Measurements from ENCODE around the gene FARP2. TPM values are rescaled to one million over a fixed set of nuclear protein-coding genes. Genes with fewer than 3 reads are reported as not detected.
"Not testable (repeated sequence)": the region's sequence is repeated elsewhere in the genome, so short reads cannot be mapped to it uniquely, and the experiment has no call there.

FARP2 gene
- total RNA-seq, 1 donor from 2014 or later = 65.0 TPM

- Histone ChIP-seq H3K4me3 (ENCODE audit: insufficient read depth, low read depth, low read length) (no peak overlapping the region), H3K9ac (ENCODE audit: low read length) (no peak overlapping the region), H3K4me2 (ENCODE audit: low read length) (no peak overlapping the region), H3K4me1 (ENCODE audit: insufficient read depth, low read length) (no peaks in the 10 kb centered on the region), H3K79me2 (ENCODE audit: insufficient read depth, low read length) (no peaks in the 10 kb centered on the region), H3K9me3 (ENCODE audit: insufficient read depth, low read depth, low read length) (no peaks in the 10 kb centered on the region), H2AFZ (ENCODE audit: low read depth, low read length) (no peak overlapping the region), H4K20me1 (ENCODE audit: insufficient read depth, low read length) (no peaks in the 10 kb centered on the region), H3K27me3 (ENCODE audit: insufficient read depth, low read length) (no peaks in the 10 kb centered on the region), H3K27ac (ENCODE audit: low read depth, low read length) (no peak overlapping the region), H3K36me3 (ENCODE audit: insufficient read depth, low read length) (no peaks in the 10 kb centered on the region)
- H3K27ac Mint-ChIP-seq (ENCODE audit: unreplicated experiment) = no peak overlapping the region
- H3K9me3 Mint-ChIP-seq (ENCODE audit: unreplicated experiment) = peaks cover 9% of the 10 kb centered on the region
- no peak for TF ChIP-seq EZH2 (IDR thresholded peaks at IDR 0.05; ENCODE audit: insufficient read depth, low read length)
- TF ChIP-seq, protein P1, sequence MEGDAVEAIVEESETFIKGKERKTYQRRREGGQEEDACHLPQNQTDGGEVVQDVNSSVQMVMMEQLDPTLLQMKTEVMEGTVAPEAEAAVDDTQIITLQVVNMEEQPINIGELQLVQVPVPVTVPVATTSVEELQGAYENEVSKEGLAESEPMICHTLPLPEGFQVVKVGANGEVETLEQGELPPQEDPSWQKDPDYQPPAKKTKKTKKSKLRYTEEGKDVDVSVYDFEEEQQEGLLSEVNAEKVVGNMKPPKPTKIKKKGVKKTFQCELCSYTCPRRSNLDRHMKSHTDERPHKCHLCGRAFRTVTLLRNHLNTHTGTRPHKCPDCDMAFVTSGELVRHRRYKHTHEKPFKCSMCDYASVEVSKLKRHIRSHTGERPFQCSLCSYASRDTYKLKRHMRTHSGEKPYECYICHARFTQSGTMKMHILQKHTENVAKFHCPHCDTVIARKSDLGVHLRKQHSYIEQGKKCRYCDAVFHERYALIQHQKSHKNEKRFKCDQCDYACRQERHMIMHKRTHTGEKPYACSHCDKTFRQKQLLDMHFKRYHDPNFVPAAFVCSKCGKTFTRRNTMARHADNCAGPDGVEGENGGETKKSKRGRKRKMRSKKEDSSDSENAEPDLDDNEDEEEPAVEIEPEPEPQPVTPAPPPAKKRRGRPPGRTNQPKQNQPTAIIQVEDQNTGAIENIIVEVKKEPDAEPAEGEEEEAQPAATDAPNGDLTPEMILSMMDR (IDR thresholded peaks at IDR 0.05; ENCODE audit: insufficient read depth, low read depth, low read length) = no peak
- peaks cover 33% of the 10 kb centered on the region for H3K36me3 Mint-ChIP-seq (ENCODE audit: low read depth, unreplicated experiment)
- peaks cover 2% of the 10 kb centered on the region for H3K4me1 Mint-ChIP-seq (ENCODE audit: low read depth, unreplicated experiment)
- H3K27me3 Mint-ChIP-seq (ENCODE audit: low read depth, unreplicated experiment) = no peaks in the 10 kb centered on the region
- DNase-seq (ENCODE audit: low read depth) (no peak), FAIRE-seq (no peak)
- H3K4me3 Mint-ChIP-seq (ENCODE audit: unreplicated experiment) = no peak overlapping the region
Measured at GRCh38 chr2:241421330-241421729, 65.2 kb downstream of the FARP2 start.

DNA sequence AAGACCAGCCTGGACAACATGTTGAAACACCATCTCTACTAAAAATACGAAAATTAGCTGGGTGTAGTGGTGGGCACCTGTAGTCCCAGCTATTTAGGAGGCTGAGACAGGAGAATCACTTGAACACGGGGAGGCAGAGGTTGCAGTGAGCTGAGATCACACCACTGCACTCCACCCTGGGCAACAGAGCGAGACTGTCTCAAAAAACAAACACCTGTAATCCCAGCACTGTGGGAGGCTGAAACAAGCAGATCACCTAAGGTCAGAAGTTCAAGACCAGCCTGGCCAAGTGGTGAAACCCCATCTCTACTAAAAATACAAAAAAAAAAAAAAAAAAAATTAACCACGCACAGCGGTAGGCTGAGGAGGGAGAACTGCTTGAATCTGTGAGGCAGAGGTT is 65.9 kb downstream of the FARP2 start:
- DNase-seq (ENCODE audit: low read depth); H3K79me2 ChIP-seq (ENCODE audit: insufficient read depth, low read length); H3K4me1 ChIP-seq (ENCODE audit: insufficient read depth, low read length); H4K20me1 ChIP-seq (ENCODE audit: insufficient read depth, low read length); H2AFZ ChIP-seq (ENCODE audit: low read depth, low read length); H3K4me1 Mint-ChIP-seq (ENCODE audit: low read depth, unreplicated experiment); H3K9ac ChIP-seq (ENCODE audit: low read length); H3K27ac ChIP-seq (ENCODE audit: low read depth, low read length); H3K4me3 Mint-ChIP-seq (ENCODE audit: unreplicated experiment); H3K4me2 ChIP-seq (ENCODE audit: low read length); H3K27me3 Mint-ChIP-seq (ENCODE audit: low read depth, unreplicated experiment); H3K4me3 ChIP-seq (ENCODE audit: insufficient read depth, low read depth, low read length); H3K9me3 Mint-ChIP-seq (ENCODE audit: unreplicated experiment); H3K27ac Mint-ChIP-seq (ENCODE audit: unreplicated experiment); FAIRE-seq; H3K27me3 ChIP-seq (ENCODE audit: insufficient read depth, low read length); H3K9me3 ChIP-seq (ENCODE audit: insufficient read depth, low read depth, low read length); H3K36me3 ChIP-seq (ENCODE audit: insufficient read depth, low read length): not testable (repeated sequence)
- peaks cover 32% of the 10 kb centered on the region for H3K36me3 Mint-ChIP-seq (ENCODE audit: low read depth, unreplicated experiment)

DNA sequence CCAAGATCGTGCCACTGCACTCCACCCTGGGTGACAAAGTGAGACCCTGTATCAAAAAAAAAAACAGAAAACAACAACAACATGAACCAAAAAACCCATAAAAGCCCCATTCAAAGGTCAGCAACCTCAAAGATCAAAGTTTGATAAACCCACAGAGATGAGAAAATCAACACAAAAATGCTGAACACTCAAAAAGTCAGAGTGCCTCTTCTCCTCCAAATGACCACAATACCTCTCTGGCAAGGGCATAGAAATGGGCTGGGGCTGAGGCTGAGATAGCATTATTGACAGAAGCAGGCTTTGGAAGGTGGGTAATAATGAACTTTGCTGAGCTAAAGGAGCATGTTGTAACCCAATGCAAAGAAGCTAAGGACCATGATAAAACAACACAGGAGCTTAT is 66.3 kb downstream of the FARP2 start:
- Histone ChIP-seq H3K36me3 (ENCODE audit: insufficient read depth, low read length) (no peaks in the 10 kb centered on the region), H3K4me3 (ENCODE audit: insufficient read depth, low read depth, low read length) (no peak overlapping the region), H3K9ac (ENCODE audit: low read length) (no peak overlapping the region), H3K27ac (ENCODE audit: low read depth, low read length) (no peak overlapping the region), H3K79me2 (ENCODE audit: insufficient read depth, low read length) (no peaks in the 10 kb centered on the region), H3K9me3 (ENCODE audit: insufficient read depth, low read depth, low read length) (no peaks in the 10 kb centered on the region), H2AFZ (ENCODE audit: low read depth, low read length) (no peak overlapping the region), H4K20me1 (ENCODE audit: insufficient read depth, low read length) (no peaks in the 10 kb centered on the region), H3K27me3 (ENCODE audit: insufficient read depth, low read length) (no peaks in the 10 kb centered on the region), H3K4me1 (ENCODE audit: insufficient read depth, low read length) (no peaks in the 10 kb centered on the region), H3K4me2 (ENCODE audit: low read length) (no peak overlapping the region)
- no peak overlapping the region for H3K4me3 Mint-ChIP-seq (ENCODE audit: unreplicated experiment)
- peaks cover 9% of the 10 kb centered on the region for H3K9me3 Mint-ChIP-seq (ENCODE audit: unreplicated experiment)
- H3K4me1 Mint-ChIP-seq (ENCODE audit: low read depth, unreplicated experiment) = peaks cover 2% of the 10 kb centered on the region
- no peak for TF ChIP-seq EZH2 (IDR thresholded peaks at IDR 0.05; ENCODE audit: insufficient read depth, low read length)
- TF ChIP-seq, protein P1 (IDR thresholded peaks at IDR 0.05; ENCODE audit: insufficient read depth, low read depth, low read length) = no peak
- DNase-seq (ENCODE audit: low read depth) (no peak), FAIRE-seq (no peak)
- no peak overlapping the region for H3K27ac Mint-ChIP-seq (ENCODE audit: unreplicated experiment)
- H3K27me3 Mint-ChIP-seq (ENCODE audit: low read depth, unreplicated experiment) = no peaks in the 10 kb centered on the region
- peaks cover 32% of the 10 kb centered on the region for H3K36me3 Mint-ChIP-seq (ENCODE audit: low read depth, unreplicated experiment)

DNA sequence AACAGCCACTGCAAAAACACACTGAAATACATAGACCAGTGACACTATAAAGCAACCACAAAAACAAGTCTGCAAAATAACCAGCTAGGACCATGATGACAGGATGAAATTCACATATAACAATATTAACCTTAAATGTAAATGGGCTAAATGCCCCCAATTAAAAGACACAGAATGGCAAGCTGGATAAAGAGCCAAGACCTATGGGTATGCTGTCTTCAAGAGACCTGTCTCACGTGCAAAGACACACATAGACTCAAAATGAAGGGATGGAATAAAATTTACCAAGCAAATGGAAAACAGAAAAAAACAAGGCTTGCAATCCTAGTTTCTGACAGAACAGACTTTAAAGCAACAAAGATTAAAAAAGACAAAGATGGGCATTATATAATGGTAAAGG is 67.4 kb downstream of the FARP2 start:
- not testable (repeated sequence) for FAIRE-seq; H3K9me3 ChIP-seq (ENCODE audit: insufficient read depth, low read depth, low read length); H3K4me3 Mint-ChIP-seq (ENCODE audit: unreplicated experiment); H3K27ac ChIP-seq (ENCODE audit: low read depth, low read length); H4K20me1 ChIP-seq (ENCODE audit: insufficient read depth, low read length); H3K27me3 Mint-ChIP-seq (ENCODE audit: low read depth, unreplicated experiment); H3K4me1 ChIP-seq (ENCODE audit: insufficient read depth, low read length); H3K9ac ChIP-seq (ENCODE audit: low read length); H3K4me1 Mint-ChIP-seq (ENCODE audit: low read depth, unreplicated experiment); H3K36me3 ChIP-seq (ENCODE audit: insufficient read depth, low read length); H3K9me3 Mint-ChIP-seq (ENCODE audit: unreplicated experiment); H3K4me3 ChIP-seq (ENCODE audit: insufficient read depth, low read depth, low read length); H3K27me3 ChIP-seq (ENCODE audit: insufficient read depth, low read length); H3K79me2 ChIP-seq (ENCODE audit: insufficient read depth, low read length); H3K4me2 ChIP-seq (ENCODE audit: low read length); H3K27ac Mint-ChIP-seq (ENCODE audit: unreplicated experiment); H2AFZ ChIP-seq (ENCODE audit: low read depth, low read length); DNase-seq (ENCODE audit: low read depth)
- peaks cover 33% of the 10 kb centered on the region for H3K36me3 Mint-ChIP-seq (ENCODE audit: low read depth, unreplicated experiment)

Data from astrocyte (in vitro differentiated cells and primary cell).